Measurements from ENCODE around the gene PNO1. TPM values are rescaled to one million over a fixed set of nuclear protein-coding genes. Genes with fewer than 3 reads are reported as not detected.

Gene PNO1
- total RNA-seq, 1 donor from 2014 or later = 15.7 TPM

- DNase-seq (ENCODE audit: extremely low read depth, low read depth, low spot score) = no peak
These were observed 35.5 kb downstream of the PNO1 start for GRCh38 chr2:68193144-68193543.

GRCh38 chr2:68193787-68194372 lies 36.2 kb downstream of the PNO1 start:
- DNase-seq (ENCODE audit: extremely low read depth, low read depth, low spot score) = no peak

GRCh38 chr2:68195096-68195495 lies 37.4 kb downstream of the PNO1 start:
- DNase-seq (ENCODE audit: extremely low read depth, low read depth, low spot score) = no peak

- no peak for DNase-seq (ENCODE audit: extremely low read depth, low read depth, low spot score)
These were observed 38.5 kb downstream of the PNO1 start for GRCh38 chr2:68196120-68196716.

GRCh38 chr2:68200157-68200787 lies 42.6 kb downstream of the PNO1 start:
- no peak for DNase-seq (ENCODE audit: extremely low read depth, low read depth, low spot score)

- DNase-seq (ENCODE audit: extremely low read depth, low read depth, low spot score) = no peak
These were observed 45.9 kb downstream of the PNO1 start for GRCh38 chr2:68203587-68203986.

GRCh38 chr2:68206793-68207192 lies 49.1 kb downstream of the PNO1 start:
- no peak for DNase-seq (ENCODE audit: extremely low read depth, low read depth, low spot score)

- DNase-seq (ENCODE audit: extremely low read depth, low read depth, low spot score) = no peak
These were observed 56.7 kb downstream of the PNO1 start for GRCh38 chr2:68214381-68214780.

- no peak for DNase-seq (ENCODE audit: extremely low read depth, low read depth, low spot score)
These were observed 59.0 kb downstream of the PNO1 start for GRCh38 chr2:68216454-68217310.

- no peak for DNase-seq (ENCODE audit: extremely low read depth, low read depth, low spot score)
These were observed 60.0 kb downstream of the PNO1 start for GRCh38 chr2:68217729-68218128.

- no peak for DNase-seq (ENCODE audit: extremely low read depth, low read depth, low spot score)
These were observed 60.7 kb downstream of the PNO1 start for GRCh38 chr2:68218343-68218901.

- DNase-seq (ENCODE audit: extremely low read depth, low read depth, low spot score) = no peak
These were observed 64.6 kb downstream of the PNO1 start for GRCh38 chr2:68222287-68222686.

GRCh38 chr2:68223419-68223818 lies 65.7 kb downstream of the PNO1 start:
- no peak for DNase-seq (ENCODE audit: extremely low read depth, low read depth, low spot score)

GRCh38 chr2:68225119-68225632 lies 67.5 kb downstream of the PNO1 start:
- no peak for DNase-seq (ENCODE audit: extremely low read depth, low read depth, low spot score)

Other genes with a start within 250 kb of the PNO1 start
- gene C1D, start 94.9 kb upstream of the PNO1 start, total RNA-seq = 11.8 and 27.0 TPM in 2 replicates
- gene PPP3R1, start 94.6 kb downstream of the PNO1 start, total RNA-seq = 28.1 and 39.4 TPM in 2 replicates
- gene CNRIP1, start 162.1 kb downstream of the PNO1 start, total RNA-seq = 44.5 and 50.6 TPM in 2 replicates
- 0.12 TPM in 1 of 2 replicates, not detected in the other for gene PLEK, start 207.4 kb downstream of the PNO1 start, total RNA-seq